OCI-M1 (cell line): ENCODE results near the gene FOXB1.

Experiments
- DNase-seq: peaks from one replicate; lab custom pipeline; 2025; lab: John Stamatoyannopoulos, UW

FOXB1 gene

DNA sequence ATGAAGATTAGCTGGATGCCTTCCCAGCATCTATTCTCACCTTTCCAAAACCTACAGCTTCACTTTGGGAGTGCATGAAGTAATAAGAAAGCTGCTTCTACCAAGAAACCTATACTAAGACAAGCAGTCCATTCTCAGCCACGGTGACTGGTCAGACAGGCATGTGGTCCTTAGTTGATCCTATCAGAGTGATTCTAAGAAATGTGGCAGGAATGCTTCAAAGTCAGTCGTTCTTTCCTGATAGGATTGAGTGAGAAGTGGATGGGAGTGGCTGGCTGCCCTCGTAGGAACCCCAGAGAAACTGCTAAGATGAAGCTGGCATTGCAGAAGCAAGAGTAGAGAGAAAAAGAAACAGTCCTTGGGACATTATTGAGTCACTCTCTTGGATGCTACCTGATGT, 16.6 kb downstream of the FOXB1 start:
- DNase-seq = peak; percentile 77

DNA sequence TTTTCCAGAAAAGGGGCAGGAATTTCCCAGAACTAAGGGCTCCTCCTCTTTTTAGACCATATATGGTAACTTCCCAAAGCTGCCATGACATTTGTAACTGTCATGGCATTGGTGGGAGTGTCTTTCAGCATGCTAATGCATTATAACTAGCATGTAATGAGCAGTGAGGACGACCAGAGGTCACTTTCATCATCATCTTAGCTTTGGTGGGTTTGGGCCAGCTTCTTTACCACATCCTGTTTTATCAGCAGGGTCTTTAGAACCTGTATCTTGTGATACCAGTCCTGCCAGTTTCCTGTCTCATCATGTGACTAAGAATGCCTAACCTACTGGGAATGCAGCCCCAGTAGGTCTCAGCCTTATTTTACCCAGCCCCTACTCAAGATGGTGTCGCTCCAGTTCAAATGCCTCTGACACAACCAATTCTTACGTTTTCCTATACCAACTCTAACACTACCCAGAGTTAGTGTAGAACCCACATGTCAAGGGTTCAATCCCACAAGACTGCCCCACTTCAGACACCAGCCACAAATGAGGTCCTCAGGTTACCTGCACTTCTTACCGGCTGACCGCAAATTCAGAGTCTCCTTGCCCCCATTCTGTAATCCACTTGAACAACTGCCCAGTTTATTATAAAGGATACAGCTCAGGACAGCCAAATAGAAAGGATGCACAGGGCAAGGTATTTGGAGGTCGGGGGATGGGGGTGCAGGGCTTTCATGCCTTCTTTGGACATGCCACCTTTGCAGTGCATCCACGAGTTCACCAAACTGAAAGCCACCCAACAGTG, 17.7 kb downstream of the FOXB1 start:
- DNase-seq = peak; percentile 94

DNA sequence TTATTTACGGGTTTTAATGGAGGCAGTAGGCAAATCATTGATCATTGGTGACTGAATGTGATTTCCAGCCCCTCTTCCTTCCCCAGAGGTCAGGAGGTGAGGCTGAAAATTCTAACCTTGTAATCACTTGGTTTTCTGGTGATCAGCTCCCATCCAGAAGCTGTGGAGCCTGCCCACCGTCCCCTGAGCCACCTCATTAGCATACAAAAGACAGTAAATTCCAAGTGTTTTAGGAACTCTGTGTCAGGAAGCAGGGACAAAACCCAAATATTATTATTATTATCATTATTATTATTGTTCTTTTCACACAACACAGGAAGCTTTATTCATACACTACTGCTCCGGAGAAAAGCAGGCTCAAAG, 18.2 kb downstream of the FOXB1 start:
- DNase-seq = no peak

- peak; percentile 25 for DNase-seq
Measured at GRCh38 chr15:60026555-60026954, 22.4 kb downstream of the FOXB1 start.

- no peak for DNase-seq
Measured at GRCh38 chr15:60035344-60035743, 31.2 kb downstream of the FOXB1 start.

DNA sequence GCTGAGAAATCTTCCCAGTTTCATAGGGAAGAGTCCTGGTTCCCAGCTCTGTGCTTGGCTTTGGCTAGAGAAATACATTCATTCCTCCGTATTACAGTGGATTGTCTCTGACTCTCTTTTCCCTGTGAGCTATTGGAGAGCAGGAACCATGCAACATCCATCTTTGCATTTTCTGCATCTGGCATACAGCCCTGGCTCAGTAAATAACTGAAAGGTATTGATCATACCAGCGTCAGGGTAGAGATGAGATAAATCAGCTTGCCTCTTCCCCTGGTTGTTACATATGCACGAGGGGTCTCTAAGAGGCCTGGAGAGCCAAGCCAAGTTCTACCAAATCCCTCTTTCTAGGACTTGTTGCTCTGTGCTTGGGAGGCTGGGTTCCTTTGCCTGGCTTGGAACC, 35.2 kb downstream of the FOXB1 start:
- no peak for DNase-seq

- no peak for DNase-seq
Measured at GRCh38 chr15:60043744-60044435, 39.8 kb downstream of the FOXB1 start.

- DNase-seq = no peak
Measured at GRCh38 chr15:60044636-60045270, 40.6 kb downstream of the FOXB1 start.

DNA sequence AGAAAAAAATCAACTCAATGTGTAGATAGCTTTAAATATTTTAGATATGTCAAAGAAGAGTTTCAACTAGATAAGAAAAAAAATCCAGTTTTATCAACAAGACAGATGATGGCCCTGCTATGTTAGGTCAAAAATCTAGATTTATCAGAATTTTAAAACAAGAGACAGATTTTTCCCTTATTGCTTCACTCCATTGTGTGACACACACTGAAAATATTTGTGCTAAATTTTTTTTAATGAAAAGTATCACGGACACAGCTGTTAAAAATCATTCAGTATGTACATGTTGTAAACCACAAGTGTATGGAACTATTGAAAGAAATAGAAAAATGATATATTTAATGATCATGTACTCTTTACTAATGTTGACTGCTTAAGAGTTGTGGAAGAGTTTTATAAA, 43.6 kb downstream of the FOXB1 start:
- DNase-seq = no peak

DNA sequence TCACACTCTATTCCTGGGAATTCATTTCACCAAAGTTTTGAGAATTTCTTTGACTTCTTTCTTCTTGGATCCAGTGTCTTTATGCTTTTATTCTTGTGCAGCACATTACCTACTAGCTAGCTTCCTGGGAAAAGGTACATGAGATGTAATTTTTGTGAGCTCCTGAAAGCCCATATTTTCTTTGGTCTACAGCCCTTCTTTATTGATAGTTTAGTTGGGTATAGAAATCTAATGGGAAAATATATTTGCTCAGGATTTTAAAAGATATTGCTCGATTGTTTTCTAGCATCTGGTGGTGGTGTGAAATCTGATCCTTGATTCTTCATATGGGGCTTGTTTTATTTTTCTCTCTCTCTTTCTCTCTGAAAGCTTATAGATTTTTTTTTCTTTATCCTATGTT, 45.8 kb downstream of the FOXB1 start:
- no peak for DNase-seq

DNA sequence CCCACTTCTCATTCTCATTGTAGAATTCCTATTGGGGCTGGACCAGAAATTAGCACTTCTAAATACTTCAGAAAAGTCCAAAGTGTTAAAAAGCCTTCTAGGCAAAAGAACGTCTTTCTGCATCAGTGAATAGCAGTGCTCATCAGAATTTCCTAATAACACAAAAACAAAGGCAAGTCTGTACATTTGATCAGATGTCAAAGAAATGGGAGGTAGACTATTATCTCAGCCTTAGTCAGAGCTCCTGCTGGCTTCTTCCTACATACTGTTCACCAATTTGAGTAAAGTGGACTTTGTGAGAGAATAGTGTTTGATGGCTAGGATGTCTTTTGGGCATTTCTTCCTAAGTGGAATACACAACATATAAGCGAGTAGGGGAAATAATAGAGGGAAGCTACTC, 48.7 kb downstream of the FOXB1 start:
- DNase-seq = no peak

GRCh38 chr15:60054472-60054871, 50.4 kb downstream of the FOXB1 start:
- no peak for DNase-seq
